Esophagus muscularis mucosa (tissue), 4 donors: ENCODE results near the gene COMT. TPM values are rescaled to one million over a fixed set of nuclear protein-coding genes. Genes with fewer than 3 reads are reported as not detected.
"Not testable (repeated sequence)": the region's sequence is repeated elsewhere in the genome, so short reads cannot be mapped to it uniquely, and the experiment has no call there.

ENCODE experiments used
- DNase-seq: peaks from one replicate; pipeline ENCODE4 v3.0.0-alpha.2; 2017; ENCODE audit errors: extremely low spot score
- H3K27ac ChIP-seq, 4 donors: fragments of 200-600 bp; sonication (generic); replicated peaks in 1 of 4; 1 replicate in 3 of 4; 2 replicates in 1 of 4; pipeline ENCODE4 v1.5.1; 2016 to 2019; ENCODE audit warnings: mild to moderate bottlenecking in 1 of 4
- H3K27me3 ChIP-seq, 4 donors: fragments of 200-600 bp; sonication (generic); one replicate each; pipeline versions ENCODE4 v1.5.1 to v1.6.0; 2016 to 2019
- H3K36me3 ChIP-seq, 4 donors: fragments of 200-600 bp; sonication (generic); one replicate each; pipeline ENCODE4 v1.5.1; 2016 to 2019
- H3K4me1 ChIP-seq, 4 donors: fragments of 200-600 bp; sonication (generic); one replicate each; pipeline ENCODE4 v1.5.1; 2016 to 2019
- H3K4me3 ChIP-seq, 4 donors: fragments of 200-600 bp; sonication (generic); 1 replicate in 2 of 4; 2 replicates in 2 of 4; pipeline ENCODE4 v1.5.1; 2016 to 2019; ENCODE audit warnings: mild to moderate bottlenecking in 4 of 4, moderate library complexity in 1 of 4
- H3K9me3 ChIP-seq, 4 donors: fragments of 200-600 bp; sonication (generic); 1 replicate in 3 of 4; 2 replicates in 1 of 4; pipeline ENCODE4 v1.5.1; 2016 to 2019
- CTCF ChIP-seq, 3 experiments: fragments of 200-600 bp in 2 of 3; fragments of 450-650 bp in 1 of 3; sonication (generic) in 2 of 3; IDR thresholded peaks; one replicate each; pipeline ENCODE4 v1.5.1; 2017 to 2019; ENCODE audit warnings: antibody characterized with exemption in 3 of 3, mild to moderate bottlenecking in 2 of 3, moderate library complexity in 1 of 3
- EP300 ChIP-seq: sonication (generic); formaldehyde crosslinking; IDR thresholded peaks from one replicate; pipeline ENCODE4 v1.6.1; 2017; ENCODE audit warnings: antibody characterized with exemption
- POLR2A ChIP-seq: fragments of 450-650 bp; IDR thresholded peaks from one replicate; pipeline ENCODE4 v1.6.1; 2017; ENCODE audit warnings: antibody characterized with exemption, moderate library complexity, mild to moderate bottlenecking, low read depth
- POLR2AphosphoS5 ChIP-seq, 2 donors: sonication (generic); formaldehyde crosslinking; IDR thresholded peaks; one replicate each; pipeline ENCODE4 v1.6.1; 2017; ENCODE audit warnings: antibody characterized with exemption in 2 of 2
- WGBS: methylation state at CpG from one replicate; pipeline ENCODE4 v1.1.5; 2018; 5-methylcytosine and 5-hydroxymethylcytosine counted together
- intact Hi-C: fragments of 100-400 bp; cut with DNase I; formaldehyde crosslinking; loops from one replicate; pipeline ENCODE4 v1.15.1; 2023
- total RNA-seq, 4 donors: library from RNA; depleted of rRNA; stranded (reverse); fragments of >200 nt; gene quantifications; one replicate each; pipeline versions ENCODE4 v1.1.0 to v1.2.1, GENCODE V29; 2016

The COMT gene
- total RNA-seq, 4 donors from 2014 or later, result 141 to 231 (median 196) TPM

- peaks cover 0 to 24% (median 8%) of the 10 kb centered on the region in 4 donors for H3K36me3 ChIP-seq
- no peaks in the 10 kb centered on the region for H3K9me3 ChIP-seq
- no peak for DNase-seq
- 85% methylated on average over 12 of the region's 12 CpGs for WGBS
- no peak overlapping the region for H3K27ac ChIP-seq
- TF ChIP-seq CTCF (IDR thresholded peaks at IDR 0.05) (no peak), POLR2A (no peak), POLR2AphosphoS5 (IDR thresholded peaks at IDR 0.05) (no peak), EP300 (no peak)
- H3K4me3 ChIP-seq, result no peak overlapping the region
- no peaks in the 10 kb centered on the region for H3K4me1 ChIP-seq
- no peaks in the 10 kb centered on the region for H3K27me3 ChIP-seq
- intact Hi-C loops, result no loop called here
Observed at GRCh38 chr22:19923914-19924513, 17.6 kb upstream of the COMT start.

- H3K27me3 ChIP-seq, H3K27ac ChIP-seq, H3K4me3 ChIP-seq, H3K4me1 ChIP-seq, DNase-seq, intact Hi-C loops, H3K9me3 ChIP-seq: not testable (repeated sequence)
- H3K36me3 ChIP-seq, result peaks cover 0 to 24% (median 14%) of the 10 kb centered on the region in 4 donors
- 91% methylated on average over 11 of the region's 11 CpGs for WGBS
Observed at GRCh38 chr22:19926028-19926427, 15.5 kb upstream of the COMT start.

- intact Hi-C loops, result no loop called here
- Histone ChIP-seq H3K4me1 (no peaks in the 10 kb centered on the region), H3K36me3 (peaks cover 0 to 22% (median 16%) of the 10 kb centered on the region in 4 donors), H3K27ac (no peak overlapping the region), H3K4me3 (no peak overlapping the region), H3K27me3 (no peaks in the 10 kb centered on the region), H3K9me3 (no peaks in the 10 kb centered on the region)
- no peak for TF ChIP-seq EP300
- TF ChIP-seq POLR2AphosphoS5 (IDR thresholded peaks at IDR 0.05), result no peak
- no peak for TF ChIP-seq POLR2A
- TF ChIP-seq CTCF (IDR thresholded peaks at IDR 0.05), result no peak
- DNase-seq, result no peak
- 87% methylated on average over 7 of the region's 7 CpGs for WGBS
Observed at GRCh38 chr22:19927696-19928095, 13.9 kb upstream of the COMT start.

GRCh38 chr22:19928207-19928606 lies 13.4 kb upstream of the COMT start:
- no peak overlapping the region for H3K4me3 ChIP-seq
- intact Hi-C loops, result no loop called here
- TF ChIP-seq EP300 (no peak), CTCF (IDR thresholded peaks at IDR 0.05) (no peak), POLR2AphosphoS5 (IDR thresholded peaks at IDR 0.05) (no peak), POLR2A (no peak)
- no peaks in the 10 kb centered on the region for H3K27me3 ChIP-seq
- DNase-seq, result no peak
- 86% methylated on average over 11 of the region's 11 CpGs for WGBS
- no peaks in the 10 kb centered on the region for H3K9me3 ChIP-seq
- H3K27ac ChIP-seq, result no peak overlapping the region
- peaks cover 0 to 5% (median 0%) of the 10 kb centered on the region in 4 donors for H3K4me1 ChIP-seq
- peaks cover 0 to 20% (median 16%) of the 10 kb centered on the region in 4 donors for H3K36me3 ChIP-seq

GRCh38 chr22:19929586-19930550 lies 11.7 kb upstream of the COMT start:
- Histone ChIP-seq H3K4me1 (peaks cover 0 to 7% (median 0%) of the 10 kb centered on the region in 4 donors), H3K27ac (no peak overlapping the region), H3K27me3 (no peaks in the 10 kb centered on the region), H3K4me3 (no peak overlapping the region), H3K9me3 (no peaks in the 10 kb centered on the region), H3K36me3 (peaks cover 0 to 18% (median 14%) of the 10 kb centered on the region in 4 donors)
- TF ChIP-seq POLR2AphosphoS5 (IDR thresholded peaks at IDR 0.05), result no peak
- TF ChIP-seq CTCF (IDR thresholded peaks at IDR 0.05), result no peak
- TF ChIP-seq EP300, result no peak
- TF ChIP-seq POLR2A, result no peak
- WGBS, result 89% methylated on average over 10 of the region's 21 CpGs
- intact Hi-C loops, result no loop called here
- DNase-seq, result no peak
